Immature natural killer cell (primary cell): ENCODE data around the gene SPART. TPM values are rescaled to one million over a fixed set of nuclear protein-coding genes. Genes with fewer than 3 reads are reported as not detected.

ENCODE experiments used
- DNase-seq, 3 donors: peaks; one replicate each; pipeline ENCODE4 v3.0.0; 2022; ENCODE audit warnings: mixed read lengths in 1 of 3
- H3K27ac Mint-ChIP-seq, 6 donors: one replicate each; pipeline ENCODE4 v1.8.0; 2020; ENCODE audit warnings: mixed read lengths in 6 of 6, mild to moderate bottlenecking in 5 of 6, inconsistent platforms in 4 of 6, moderate library complexity in 3 of 6
- H3K27me3 Mint-ChIP-seq, 3 donors: one replicate each; pipeline ENCODE4 v1.8.0; 2020 to 2021; ENCODE audit warnings: low read depth in 3 of 3, mild to moderate bottlenecking in 3 of 3, mixed read lengths in 3 of 3, moderate library complexity in 3 of 3, inconsistent platforms in 1 of 3
- H3K36me3 Mint-ChIP-seq, 3 donors: one replicate each; pipeline ENCODE4 v1.8.0; 2020; ENCODE audit warnings: mixed read lengths in 3 of 3, inconsistent platforms in 2 of 3, mild to moderate bottlenecking in 2 of 3
- H3K4me1 Mint-ChIP-seq, 2 donors: one replicate each; pipeline ENCODE4 v1.8.0; 2020; ENCODE audit warnings: inconsistent platforms in 2 of 2, mild to moderate bottlenecking in 2 of 2, mixed read lengths in 2 of 2, moderate library complexity in 1 of 2
- H3K4me3 Mint-ChIP-seq, 5 donors: one replicate each; pipeline ENCODE4 v1.8.0; 2020; ENCODE audit warnings: mild to moderate bottlenecking in 5 of 5, mixed read lengths in 5 of 5, inconsistent platforms in 3 of 5, moderate library complexity in 3 of 5
- H3K9me3 Mint-ChIP-seq, 6 donors: one replicate each; pipeline ENCODE4 v1.8.0; 2020; ENCODE audit warnings: mild to moderate bottlenecking in 6 of 6, mixed read lengths in 6 of 6, inconsistent platforms in 4 of 6, moderate library complexity in 3 of 6
- polyA plus RNA-seq, 3 donors: library from polyadenylated mRNA; unstranded; fragments of 300-500 nt; fragmentation: Illumina TruSeq; gene quantifications; one replicate each; pipeline ENCODE4 v1.2.3, GENCODE V29; 2021

The SPART gene
- polyA plus RNA-seq, 3 donors from 2014 or later: 18.4 to 55.4 (median 48.7) TPM

GRCh38 chr13:36362251-36362650 lies 16.1 kb upstream of the SPART start:
- Mint-ChIP-seq H3K9me3 (no peaks in the 10 kb centered on the region), H3K27me3 (peaks cover 0 to 7% (median 3%) of the 10 kb centered on the region in 3 donors), H3K27ac (no peak overlapping the region), H3K36me3 (no peaks in the 10 kb centered on the region), H3K4me1 (no peaks in the 10 kb centered on the region), H3K4me3 (no peak overlapping the region)
- DNase-seq: no peak

GRCh38 chr13:36360903-36361302 lies 14.7 kb upstream of the SPART start:
- no peak overlapping the region for H3K27ac Mint-ChIP-seq
- no peak overlapping the region for H3K4me3 Mint-ChIP-seq
- no peaks in the 10 kb centered on the region for H3K4me1 Mint-ChIP-seq
- H3K36me3 Mint-ChIP-seq: no peaks in the 10 kb centered on the region
- H3K27me3 Mint-ChIP-seq: peaks cover 0 to 9% (median 3%) of the 10 kb centered on the region in 3 donors
- H3K9me3 Mint-ChIP-seq: no peaks in the 10 kb centered on the region
- no peak for DNase-seq

GRCh38 chr13:36359301-36359950 lies 13.2 kb upstream of the SPART start:
- Mint-ChIP-seq H3K27me3 (peaks cover 0 to 9% (median 1%) of the 10 kb centered on the region in 3 donors), H3K27ac (no peak overlapping the region), H3K36me3 (no peaks in the 10 kb centered on the region), H3K4me3 (no peak overlapping the region), H3K9me3 (no peaks in the 10 kb centered on the region), H3K4me1 (no peaks in the 10 kb centered on the region)
- DNase-seq: no peak

- Mint-ChIP-seq H3K36me3 (no peaks in the 10 kb centered on the region), H3K27ac (no peak overlapping the region), H3K27me3 (peaks cover 0 to 4% (median 1%) of the 10 kb centered on the region in 3 donors), H3K9me3 (no peaks in the 10 kb centered on the region), H3K4me1 (no peaks in the 10 kb centered on the region), H3K4me3 (no peak overlapping the region)
- DNase-seq: no peak
These were observed 12.1 kb upstream of the SPART start for GRCh38 chr13:36358175-36358718.

GRCh38 chr13:36357692-36358091 lies 11.5 kb upstream of the SPART start:
- Mint-ChIP-seq H3K36me3 (no peaks in the 10 kb centered on the region), H3K4me3 (no peak overlapping the region), H3K9me3 (no peaks in the 10 kb centered on the region), H3K27ac (no peak overlapping the region), H3K4me1 (no peaks in the 10 kb centered on the region), H3K27me3 (peaks cover 0 to 4% (median 1%) of the 10 kb centered on the region in 3 donors)
- no peak for DNase-seq

GRCh38 chr13:36357231-36357630 lies 11.0 kb upstream of the SPART start:
- H3K27me3 Mint-ChIP-seq: peaks cover 0 to 4% (median 1%) of the 10 kb centered on the region in 3 donors
- no peaks in the 10 kb centered on the region for H3K36me3 Mint-ChIP-seq
- H3K4me1 Mint-ChIP-seq: no peaks in the 10 kb centered on the region
- H3K27ac Mint-ChIP-seq: no peak overlapping the region
- H3K9me3 Mint-ChIP-seq: no peaks in the 10 kb centered on the region
- no peak overlapping the region for H3K4me3 Mint-ChIP-seq
- DNase-seq: no peak

GRCh38 chr13:36356058-36356457 lies 9.9 kb upstream of the SPART start:
- no peak for DNase-seq
- Mint-ChIP-seq H3K36me3 (no peaks in the 10 kb centered on the region), H3K27ac (no peak overlapping the region), H3K9me3 (no peaks in the 10 kb centered on the region), H3K27me3 (peaks cover 0 to 4% (median 3%) of the 10 kb centered on the region in 3 donors), H3K4me3 (no peak overlapping the region), H3K4me1 (no peaks in the 10 kb centered on the region)

- no peaks in the 10 kb centered on the region for H3K36me3 Mint-ChIP-seq
- H3K9me3 Mint-ChIP-seq: no peaks in the 10 kb centered on the region
- DNase-seq: no peak
- H3K4me3 Mint-ChIP-seq: no peak overlapping the region
- peaks cover 0 to 7% (median 3%) of the 10 kb centered on the region in 3 donors for H3K27me3 Mint-ChIP-seq
- H3K27ac Mint-ChIP-seq: no peak overlapping the region
- H3K4me1 Mint-ChIP-seq: no peaks in the 10 kb centered on the region
These were observed 9.4 kb upstream of the SPART start for GRCh38 chr13:36355632-36356031.

- H3K27ac Mint-ChIP-seq: no peak overlapping the region
- H3K36me3 Mint-ChIP-seq: no peaks in the 10 kb centered on the region
- no peak for DNase-seq
- peaks cover 0 to 7% (median 2%) of the 10 kb centered on the region in 3 donors for H3K27me3 Mint-ChIP-seq
- no peak overlapping the region for H3K4me3 Mint-ChIP-seq
- H3K9me3 Mint-ChIP-seq: no peaks in the 10 kb centered on the region
- no peaks in the 10 kb centered on the region for H3K4me1 Mint-ChIP-seq
These were observed 8.8 kb upstream of the SPART start for GRCh38 chr13:36354842-36355623.

- no peak for DNase-seq
- no peak overlapping the region for H3K4me3 Mint-ChIP-seq
- H3K4me1 Mint-ChIP-seq: no peaks in the 10 kb centered on the region
- H3K9me3 Mint-ChIP-seq: no peaks in the 10 kb centered on the region
- H3K27me3 Mint-ChIP-seq: peaks cover 1 to 7% (median 2%) of the 10 kb centered on the region in 3 donors
- no peak overlapping the region for H3K27ac Mint-ChIP-seq
- no peaks in the 10 kb centered on the region for H3K36me3 Mint-ChIP-seq
These were observed 6.8 kb upstream of the SPART start for GRCh38 chr13:36353001-36353400.

GRCh38 chr13:36352350-36352749 lies 6.2 kb upstream of the SPART start:
- Mint-ChIP-seq H3K36me3 (no peaks in the 10 kb centered on the region), H3K9me3 (no peaks in the 10 kb centered on the region), H3K4me3 (no peak overlapping the region), H3K4me1 (no peaks in the 10 kb centered on the region), H3K27me3 (peaks cover 1 to 7% (median 2%) of the 10 kb centered on the region in 3 donors), H3K27ac (no peak overlapping the region)
- DNase-seq: no peak

GRCh38 chr13:36347531-36348210 lies 1.5 kb upstream of the SPART start:
- no peaks in the 10 kb centered on the region for H3K36me3 Mint-ChIP-seq
- peaks cover 16 to 20% (median 18%) of the 10 kb centered on the region in 3 donors for H3K27me3 Mint-ChIP-seq
- H3K9me3 Mint-ChIP-seq: no peaks in the 10 kb centered on the region
- peaks cover 24 to 31% of the 10 kb centered on the region in 2 donors for H3K4me1 Mint-ChIP-seq
- peak overlapping the region in 3 of 6 donors; percentile 96 to 100 (median 99) for H3K27ac Mint-ChIP-seq
- H3K4me3 Mint-ChIP-seq: no peak overlapping the region
- no peak for DNase-seq

GRCh38 chr13:36345438-36346221 lies 564 bp downstream of the SPART start:
- H3K27me3 Mint-ChIP-seq: peaks cover 12 to 19% (median 18%) of the 10 kb centered on the region in 3 donors
- peak overlapping the region; percentile 93 to 99 (median 98) for H3K4me3 Mint-ChIP-seq
- H3K27ac Mint-ChIP-seq: peak overlapping the region; percentile 98 to 100 (median 98)
- DNase-seq: peak; percentile 71 to 74 (median 72)
- no peaks in the 10 kb centered on the region for H3K9me3 Mint-ChIP-seq
- no peaks in the 10 kb centered on the region for H3K36me3 Mint-ChIP-seq
- H3K4me1 Mint-ChIP-seq: peaks cover 27 to 47% of the 10 kb centered on the region in 2 donors
